ENCODE results near the gene FZR1. TPM values are rescaled to one million over a fixed set of nuclear protein-coding genes. Genes with fewer than 3 reads are reported as not detected.
A peak's percentile ranks its signal among the peaks of the same experiment; 100 is the strongest.

Gene FZR1
- total RNA-seq, 6 donors from 2014 or later, result 19.9 to 110 (median 37.5) TPM

- H3K9me3 ChIP-seq, result no peaks in the 10 kb centered on the region
- 90 to 93% methylated on average over 29 to 30 of the region's 34 CpGs for WGBS, 2 donors
- DNase-seq, result no peak
These were observed 45.1 kb downstream of the FZR1 start for GRCh38 chr19:3550947-3551791.

GRCh38 chr19:3551792-3552095, 45.6 kb downstream of the FZR1 start:
- Histone ChIP-seq H3K4me3 (no peak overlapping the region), H3K36me3 (peaks cover 0 to 15% (median 8%) of the 10 kb centered on the region in 4 donors), H3K4me1 (peaks cover 21 to 64% (median 33%) of the 10 kb centered on the region in 4 donors), H3K27me3 (no peaks in the 10 kb centered on the region), H3K9me3 (no peaks in the 10 kb centered on the region), H3K27ac (no peak overlapping the region)
- WGBS, 2 donors, result 82 to 84% methylated on average over 9 of the region's 9 CpGs
- no peak for DNase-seq
- no peak for TF ChIP-seq CTCF (IDR thresholded peaks at IDR 0.05)
- no peak for TF ChIP-seq POLR2A (IDR thresholded peaks at IDR 0.05)
- TF ChIP-seq EP300 (IDR thresholded peaks at IDR 0.05), result no peak
- no peak for TF ChIP-seq POLR2AphosphoS5 (IDR thresholded peaks at IDR 0.05)
- ATAC-seq (ENCODE audit: low FRiP score in 2 of 2), result no peak

More at GRCh38 chr19:3550947-3551791, 45.1 kb downstream of the FZR1 start:
- Histone ChIP-seq H3K4me3 (no peak overlapping the region), H3K4me1 (peaks cover 19 to 58% (median 28%) of the 10 kb centered on the region in 4 donors), H3K27ac (no peak overlapping the region), H3K27me3 (no peaks in the 10 kb centered on the region), H3K36me3 (peaks cover 0 to 20% (median 11%) of the 10 kb centered on the region in 4 donors)
- ATAC-seq (ENCODE audit: low FRiP score in 2 of 2), result no peak
- TF ChIP-seq POLR2AphosphoS5 (IDR thresholded peaks at IDR 0.05), result no peak
- TF ChIP-seq EP300 (IDR thresholded peaks at IDR 0.05), result no peak
- no peak for TF ChIP-seq POLR2A (IDR thresholded peaks at IDR 0.05)
- no peak for TF ChIP-seq CTCF (IDR thresholded peaks at IDR 0.05)

- no peak for ATAC-seq (ENCODE audit: low FRiP score in 2 of 2)
- H3K4me1 ChIP-seq, result peaks cover 21 to 48% (median 39%) of the 10 kb centered on the region in 4 donors
These were observed 48.4 kb downstream of the FZR1 start for GRCh38 chr19:3554254-3555083.

More at GRCh38 chr19:3554254-3555083, 48.4 kb downstream of the FZR1 start:
- no peak for DNase-seq
- TF ChIP-seq POLR2A (IDR thresholded peaks at IDR 0.05), result no peak
- TF ChIP-seq EP300 (IDR thresholded peaks at IDR 0.05), result no peak
- TF ChIP-seq CTCF (IDR thresholded peaks at IDR 0.05), result no peak
- TF ChIP-seq POLR2AphosphoS5 (IDR thresholded peaks at IDR 0.05), result no peak
- Histone ChIP-seq H3K4me3 (no peak overlapping the region), H3K9me3 (no peaks in the 10 kb centered on the region), H3K27me3 (no peaks in the 10 kb centered on the region), H3K27ac (peak overlapping the region; percentile 51 to 88 (median 86)), H3K36me3 (peaks cover 0 to 3% (median 0%) of the 10 kb centered on the region in 4 donors)
- 66% methylated on average over 19 to 21 of the region's 21 CpGs for WGBS, 2 donors
